CD4-positive, alpha-beta memory T cell (primary cell): ENCODE results near the gene EGR2. TPM values are rescaled to one million over a fixed set of nuclear protein-coding genes. Genes with fewer than 3 reads are reported as not detected.
A peak's percentile ranks its signal among the peaks of the same experiment; 100 is the strongest.

ENCODE experiments used
- CTCF ChIA-PET: fragments of 350-600 bp; sonication (Branson Sonifier 250); formaldehyde crosslinking; loops from one replicate; lab custom pipeline; 2021; ENCODE audit warnings: inconsistent platforms; ENCODE audit not compliant: partially characterized antibody; lab: Charles Lee
- POLR2A ChIA-PET: fragments of 350-600 bp; sonication (Branson Sonifier 250); formaldehyde crosslinking; loops from one replicate; lab custom pipeline; 2021; ENCODE audit not compliant: partially characterized antibody; lab: Charles Lee
- DNase-seq, 5 donors: peaks; one replicate each; pipeline versions ENCODE4 v3.0.0 to v3.0.0-alpha.2; 2020 to 2022; ENCODE audit warnings: mixed read lengths in 1 of 5
- H3K27ac ChIP-seq: one replicate; pipeline ENCODE4 v1.7.0; 2013; ENCODE audit warnings: low read depth, low read length
- H3K27me3 ChIP-seq: 2 replicates; pipeline ENCODE4 v1.7.0; 2013; ENCODE audit warnings: mild to moderate bottlenecking, low read length, moderate library complexity; ENCODE audit not compliant: insufficient read depth
- H3K36me3 ChIP-seq: 2 replicates; pipeline ENCODE4 v1.7.0; 2013; ENCODE audit warnings: mild to moderate bottlenecking, low read length, moderate library complexity; ENCODE audit not compliant: insufficient read depth
- H3K4me1 ChIP-seq: 2 replicates; pipeline ENCODE4 v1.7.0; 2013; ENCODE audit warnings: mild to moderate bottlenecking, low read length, moderate library complexity; ENCODE audit not compliant: insufficient read depth
- H3K4me3 ChIP-seq, 2 donors: one replicate each; pipeline ENCODE4 v1.7.0; 2013; ENCODE audit warnings: low read length in 2 of 2, mild to moderate bottlenecking in 1 of 2
- H3K9me3 ChIP-seq, 2 donors: one replicate each; pipeline ENCODE4 v1.7.0; 2013; ENCODE audit warnings: low read length in 2 of 2, control low read depth in 1 of 2; ENCODE audit not compliant: control insufficient read depth in 1 of 2
- H3K27ac Mint-ChIP-seq, 7 donors: one replicate each; pipeline ENCODE4 v1.8.0; 2020 to 2021; ENCODE audit warnings: mixed read lengths in 7 of 7, mild to moderate bottlenecking in 6 of 7, inconsistent platforms in 3 of 7, moderate library complexity in 3 of 7
- H3K27me3 Mint-ChIP-seq, 2 donors: one replicate each; pipeline ENCODE4 v1.8.0; 2020 to 2021; ENCODE audit warnings: mixed read lengths in 2 of 2
- H3K36me3 Mint-ChIP-seq, 2 donors: one replicate each; pipeline ENCODE4 v1.8.0; 2020 to 2021; ENCODE audit warnings: mixed read lengths in 2 of 2, inconsistent platforms in 1 of 2, mild to moderate bottlenecking in 1 of 2
- H3K4me1 Mint-ChIP-seq, 4 donors: one replicate each; pipeline ENCODE4 v1.8.0; 2020 to 2021; ENCODE audit warnings: mixed read lengths in 4 of 4, mild to moderate bottlenecking in 1 of 4
- H3K4me3 Mint-ChIP-seq, 8 donors: one replicate each; pipeline ENCODE4 v1.8.0; 2020 to 2021; ENCODE audit warnings: mixed read lengths in 8 of 8, mild to moderate bottlenecking in 7 of 8, moderate library complexity in 6 of 8, inconsistent platforms in 3 of 8
- H3K9me3 Mint-ChIP-seq, 8 donors: one replicate each; pipeline ENCODE4 v1.8.0; 2020 to 2021; ENCODE audit warnings: mixed read lengths in 8 of 8, mild to moderate bottlenecking in 5 of 8, inconsistent platforms in 3 of 8, moderate library complexity in 1 of 8
- intact Hi-C: fragments of 100-400 bp; cut with micrococcal nuclease; formaldehyde crosslinking; loops from one replicate; pipeline ENCODE4 v1.15.1; 2023
- polyA plus RNA-seq, 2 donors: library from polyadenylated mRNA; unstranded; fragments of 300-500 nt; fragmentation: Illumina TruSeq; gene quantifications; one replicate each; pipeline ENCODE4 v1.2.3, GENCODE V29; 2021
- total RNA-seq, 2 experiments: library from RNA; stranded (reverse); gene quantifications; one replicate each; pipeline ENCODE4 v1.2.3, GENCODE V29; 2021

The EGR2 gene
- total and polyA plus RNA-seq, 4 experiments from 2014 or later: 0.22 to 2.2 (median 2.0) TPM; not detected in 1

- intact Hi-C loops: loop anchor here (5.0 to 10.0 kb wide), 2 partner anchors 290 to 452 kb away; no protein-coding TSS in a partner anchor
- no peaks in the 10 kb centered on the region for H3K9me3 Mint-ChIP-seq
- Histone ChIP-seq H3K4me3 (peak overlapping the region in 1 of 2 donors; percentile 62), H3K36me3 (no peaks in the 10 kb centered on the region), H3K4me1 (peaks cover 48% of the 10 kb centered on the region), H3K27ac (no peak overlapping the region), H3K9me3 (no peaks in the 10 kb centered on the region), H3K27me3 (peaks cover 18% of the 10 kb centered on the region)
- POLR2A ChIA-PET: interaction anchor here (0.8 to 6.0 kb wide), 5 partner anchors 10 to 177 kb away, joined by 3 to 109 read pairs (median 41); partner anchors contain the start of gene ADO
- H3K27ac Mint-ChIP-seq: peak overlapping the region in 5 of 7 donors; percentile 41 to 91 (median 58)
- CTCF ChIA-PET: interaction anchor here (0.8 to 8.3 kb wide), 6 partner anchors 11 to 205 kb away, joined by 3 to 166 read pairs (median 53); partner anchors contain the start of gene ADO
- H3K4me3 Mint-ChIP-seq: peak overlapping the region; percentile 79 to 99 (median 96)
- H3K4me1 Mint-ChIP-seq: peaks cover 30 to 69% (median 46%) of the 10 kb centered on the region in 4 donors
- DNase-seq: no peak
- H3K27me3 Mint-ChIP-seq: peaks cover 17 to 21% of the 10 kb centered on the region in 2 donors
- H3K36me3 Mint-ChIP-seq: peaks cover 0 to 11% of the 10 kb centered on the region in 2 donors
Observed at GRCh38 chr10:62814756-62815380, 1.3 kb downstream of the EGR2 start.

DNA sequence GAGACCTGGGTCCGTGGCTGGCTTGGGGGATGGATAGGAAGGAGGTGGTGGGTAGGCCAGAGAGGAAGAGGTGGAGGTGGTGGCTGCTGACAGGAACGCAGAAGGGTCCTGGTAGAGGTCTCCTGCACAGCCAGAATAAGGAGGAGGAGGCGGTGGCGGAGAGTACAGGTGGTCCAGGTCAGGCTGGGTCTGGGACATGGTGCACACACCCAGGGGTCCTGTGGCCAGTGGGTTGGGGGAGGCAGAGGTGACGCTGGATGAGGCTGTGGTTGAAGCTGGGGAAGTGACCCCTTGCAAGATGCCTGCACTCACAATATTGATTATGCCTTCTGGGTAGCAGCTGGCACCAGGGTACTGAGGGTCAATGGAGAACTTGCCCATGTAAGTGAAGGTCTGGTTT, 2.2 kb downstream of the EGR2 start:
- Mint-ChIP-seq H3K27me3 (peaks cover 11 to 14% of the 10 kb centered on the region in 2 donors), H3K36me3 (peaks cover 0 to 11% of the 10 kb centered on the region in 2 donors), H3K9me3 (no peaks in the 10 kb centered on the region), H3K4me1 (peaks cover 30 to 69% (median 46%) of the 10 kb centered on the region in 4 donors), H3K27ac (peak overlapping the region in 3 of 7 donors; percentile 29 to 64 (median 58)), H3K4me3 (peak overlapping the region; percentile 79 to 99 (median 96))
- no peak overlapping the region for H3K27ac ChIP-seq
- intact Hi-C loops: loop anchor here (10.0 kb wide), 1 partner anchor 289 kb away; no protein-coding TSS in a partner anchor
- H3K27me3 ChIP-seq: peaks cover 9% of the 10 kb centered on the region
- CTCF ChIA-PET: interaction anchor here (0.8 to 8.3 kb wide), 4 partner anchors 10 to 204 kb away, joined by 3 to 166 read pairs (median 24); partner anchors contain the start of gene ADO
- H3K4me1 ChIP-seq: peaks cover 45% of the 10 kb centered on the region
- POLR2A ChIA-PET: interaction anchor here (5.4 to 6.0 kb wide), 2 partner anchors 9 to 177 kb away, joined by 84 to 109 read pairs; partner anchors contain the start of gene ADO
- H3K9me3 ChIP-seq: no peaks in the 10 kb centered on the region
- no peaks in the 10 kb centered on the region for H3K36me3 ChIP-seq
- no peak overlapping the region for H3K4me3 ChIP-seq
- no peak for DNase-seq

DNA sequence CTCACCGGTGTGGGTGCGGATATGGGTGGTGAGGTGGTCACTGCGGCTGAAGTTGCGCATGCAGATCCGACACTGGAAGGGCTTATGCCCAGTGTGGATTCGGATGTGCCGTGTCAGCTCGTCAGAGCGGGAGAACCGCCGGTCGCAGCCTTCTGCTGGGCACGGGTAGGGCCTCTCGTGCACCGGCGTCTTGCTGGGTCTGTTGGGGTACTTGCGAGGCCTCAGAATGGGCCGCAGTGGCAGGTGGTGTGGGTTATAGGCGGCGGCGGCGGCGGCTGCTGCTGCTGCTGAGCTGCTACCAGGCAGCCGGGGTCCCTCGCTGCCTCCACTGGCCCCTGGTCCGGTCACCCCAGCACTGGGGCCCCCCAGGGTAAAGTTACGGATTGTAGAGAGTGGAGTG, 2.7 kb downstream of the EGR2 start:
- H3K36me3 Mint-ChIP-seq: peaks cover 4 to 15% of the 10 kb centered on the region in 2 donors
- Histone ChIP-seq H3K4me3 (no peak overlapping the region), H3K4me1 (peaks cover 45% of the 10 kb centered on the region), H3K36me3 (no peaks in the 10 kb centered on the region), H3K9me3 (no peaks in the 10 kb centered on the region), H3K27me3 (peaks cover 8% of the 10 kb centered on the region), H3K27ac (no peak overlapping the region)
- peak overlapping the region in 3 of 8 donors; percentile 31 to 95 (median 79) for H3K4me3 Mint-ChIP-seq
- DNase-seq: no peak
- CTCF ChIA-PET: no interaction called here
- H3K9me3 Mint-ChIP-seq: no peaks in the 10 kb centered on the region
- POLR2A ChIA-PET: no interaction called here
- H3K4me1 Mint-ChIP-seq: peaks cover 31 to 74% (median 47%) of the 10 kb centered on the region in 4 donors
- intact Hi-C loops: loop anchor here (10.0 kb wide), 1 partner anchor 289 kb away; no protein-coding TSS in a partner anchor
- H3K27ac Mint-ChIP-seq: peak overlapping the region in 3 of 7 donors; percentile 29 to 58 (median 41)
- peaks cover 10 to 13% of the 10 kb centered on the region in 2 donors for H3K27me3 Mint-ChIP-seq

GRCh38 chr10:62812672-62813439, 3.3 kb downstream of the EGR2 start:
- ChIA-PET CTCF (no interaction called here), POLR2A (no interaction called here)
- H3K4me3 Mint-ChIP-seq: peak overlapping the region in 2 of 8 donors; percentile 32 to 34

GRCh38 chr10:62811159-62811875, 4.8 kb downstream of the EGR2 start:
- Mint-ChIP-seq H3K36me3 (peaks cover 9 to 19% of the 10 kb centered on the region in 2 donors), H3K9me3 (no peaks in the 10 kb centered on the region), H3K27ac (peak overlapping the region in 5 of 7 donors; percentile 4 to 61 (median 56)), H3K4me3 (peak overlapping the region in 2 of 8 donors; percentile 28 to 77), H3K27me3 (peaks cover 6 to 7% of the 10 kb centered on the region in 2 donors), H3K4me1 (peaks cover 41 to 77% (median 55%) of the 10 kb centered on the region in 4 donors)
- peak in 1 of 5 donors; percentile 64 for DNase-seq
- H3K9me3 ChIP-seq: no peaks in the 10 kb centered on the region
- H3K27me3 ChIP-seq: peaks cover 8% of the 10 kb centered on the region
- ChIA-PET POLR2A (interaction anchor here (0.9 kb wide), 1 partner anchor 78 kb away, joined by 3 read pairs; no protein-coding TSS in a partner anchor), CTCF (interaction anchor here (1.0 to 1.4 kb wide), 2 partner anchors 9 to 373 kb away, joined by 3 read pairs; no protein-coding TSS in a partner anchor)
- no peaks in the 10 kb centered on the region for H3K36me3 ChIP-seq
- H3K4me3 ChIP-seq: no peak overlapping the region
- H3K4me1 ChIP-seq: peaks cover 61% of the 10 kb centered on the region
- H3K27ac ChIP-seq: no peak overlapping the region
- intact Hi-C loops: loop anchor here (10.0 kb wide), 1 partner anchor 287 kb away; no protein-coding TSS in a partner anchor

More at GRCh38 chr10:62812672-62813439, 3.3 kb downstream of the EGR2 start:
- H3K36me3 ChIP-seq: no peaks in the 10 kb centered on the region
- no peaks in the 10 kb centered on the region for H3K9me3 Mint-ChIP-seq
- H3K27ac ChIP-seq: no peak overlapping the region
- H3K36me3 Mint-ChIP-seq: peaks cover 7 to 19% of the 10 kb centered on the region in 2 donors
- H3K4me3 ChIP-seq: no peak overlapping the region
- no peak for DNase-seq
- H3K4me1 ChIP-seq: peaks cover 46% of the 10 kb centered on the region
- intact Hi-C loops: loop anchor here (10.0 kb wide), 1 partner anchor 288 kb away; no protein-coding TSS in a partner anchor
- peaks cover 8 to 11% of the 10 kb centered on the region in 2 donors for H3K27me3 Mint-ChIP-seq
- H3K4me1 Mint-ChIP-seq: peaks cover 33 to 75% (median 49%) of the 10 kb centered on the region in 4 donors
- H3K9me3 ChIP-seq: no peaks in the 10 kb centered on the region
- peak overlapping the region in 3 of 7 donors; percentile 29 to 58 (median 41) for H3K27ac Mint-ChIP-seq
- H3K27me3 ChIP-seq: peaks cover 8% of the 10 kb centered on the region

DNA sequence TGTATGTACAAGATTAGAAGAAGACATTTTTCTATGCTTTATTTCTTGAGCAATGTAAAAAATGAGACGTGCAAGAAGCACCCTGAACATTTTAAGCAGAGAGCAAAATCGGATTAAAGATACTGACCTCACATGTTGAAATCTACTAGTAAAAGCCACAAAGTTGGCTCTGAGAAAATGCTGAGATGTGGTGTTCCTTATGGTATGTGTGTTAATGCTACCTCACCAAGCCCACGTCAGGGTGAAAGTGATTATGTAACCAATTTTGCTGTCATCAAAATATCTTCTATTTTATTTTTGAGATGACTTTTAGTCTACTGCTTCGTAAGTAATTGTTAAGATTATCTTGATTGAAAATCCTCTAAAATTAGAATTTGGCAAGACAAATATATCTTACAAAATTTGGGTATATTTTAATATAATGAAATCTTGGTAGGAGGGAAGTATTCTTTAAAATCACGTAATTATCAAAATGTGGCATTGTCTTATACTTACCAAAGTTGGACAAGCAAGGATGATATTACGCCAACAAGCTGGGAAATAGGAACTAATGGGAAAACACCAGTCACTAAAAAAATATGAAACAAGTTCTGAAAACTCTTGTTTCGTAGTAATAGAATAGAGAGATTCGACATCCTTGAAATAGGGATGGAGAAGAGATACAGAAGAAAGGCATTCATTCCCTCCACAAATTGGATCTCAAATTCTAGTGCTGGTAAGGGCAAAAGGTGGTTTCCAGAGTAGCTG, 5.8 kb downstream of the EGR2 start:
- peaks cover 39 to 75% (median 52%) of the 10 kb centered on the region in 4 donors for H3K4me1 Mint-ChIP-seq
- H3K4me3 ChIP-seq: no peak overlapping the region

More for the DNA sequence above, 5.8 kb downstream of the EGR2 start:
- Histone ChIP-seq H3K27ac (no peak overlapping the region), H3K4me1 (peaks cover 57% of the 10 kb centered on the region), H3K9me3 (no peaks in the 10 kb centered on the region), H3K36me3 (no peaks in the 10 kb centered on the region), H3K27me3 (peaks cover 8% of the 10 kb centered on the region)
- H3K4me3 Mint-ChIP-seq: no peak overlapping the region
- no peaks in the 10 kb centered on the region for H3K9me3 Mint-ChIP-seq
- peaks cover 4 to 5% of the 10 kb centered on the region in 2 donors for H3K27me3 Mint-ChIP-seq
- ChIA-PET POLR2A (no interaction called here), CTCF (interaction anchor here (1.0 to 4.5 kb wide), 2 partner anchors 8 to 372 kb away, joined by 3 to 43 read pairs; partner anchors contain the start of gene EGR2)
- H3K27ac Mint-ChIP-seq: peak overlapping the region in 2 of 7 donors; percentile 56 to 61
- no peak for DNase-seq
- peaks cover 13 to 19% of the 10 kb centered on the region in 2 donors for H3K36me3 Mint-ChIP-seq
- intact Hi-C loops: loop anchor here (10.0 kb wide), 1 partner anchor 286 kb away; no protein-coding TSS in a partner anchor
